Measurements from ENCODE around the gene NCK2. TPM values are rescaled to one million over a fixed set of nuclear protein-coding genes. Genes with fewer than 3 reads are reported as not detected.

Gene NCK2
- total RNA-seq, 1 experiment from 2014 or later, result 89.0 TPM

DNA sequence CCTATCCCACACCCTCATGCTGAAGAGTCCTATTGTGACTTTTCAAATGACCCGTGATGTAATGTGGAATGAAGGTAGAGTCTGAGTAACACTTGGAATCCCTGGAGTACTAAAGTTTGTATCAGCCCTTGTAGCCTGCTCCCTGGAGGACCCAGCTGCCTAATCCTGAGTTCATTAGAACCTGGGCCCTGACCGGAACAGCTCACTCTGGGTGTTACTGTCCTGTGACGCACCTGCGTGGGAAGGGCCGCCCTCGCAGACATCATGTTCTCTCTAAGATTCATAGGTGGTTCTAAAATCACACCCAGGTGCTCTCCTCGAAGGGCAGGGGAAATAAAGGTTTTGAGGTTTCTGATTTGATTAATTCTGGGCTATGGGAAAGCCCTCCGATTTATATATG lies 62.3 kb downstream of the NCK2 start:
- no peak for DNase-seq
- Mint-ChIP-seq H3K4me3 (ENCODE audit: unreplicated experiment) (no peak overlapping the region), H3K4me1 (ENCODE audit: low read depth, unreplicated experiment) (peaks cover 35% of the 10 kb centered on the region), H3K36me3 (ENCODE audit: insufficient read depth, unreplicated experiment) (peaks cover 56% of the 10 kb centered on the region), H3K27ac (ENCODE audit: unreplicated experiment) (no peak overlapping the region), H3K9me3 (ENCODE audit: unreplicated experiment) (no peaks in the 10 kb centered on the region), H3K27me3 (ENCODE audit: insufficient read depth, unreplicated experiment) (no peaks in the 10 kb centered on the region)
- TF ChIP-seq CTCF (IDR thresholded peaks at IDR 0.05; ENCODE audit: insufficient read depth in 1 of 2, low read depth in 1 of 2, low read length in 1 of 2, severe bottlenecking in 1 of 2, unreplicated experiment in 1 of 2), result no peak
- no TSS peak for BruUV-seq (replicated peaks)
- intact Hi-C loops (cut with micrococcal nuclease; ENCODE audit: unreplicated experiment), result no loop called here
- Histone ChIP-seq H3K27me3 (replicated peaks; ENCODE audit: control insufficient read depth, insufficient read depth, low read length) (no peaks in the 10 kb centered on the region), H3K4me1 (peaks cover 43% of the 10 kb centered on the region), H3K4me3 (ENCODE audit: low read depth, low read length) (no peak overlapping the region), H3K36me3 (ENCODE audit: control insufficient read depth, insufficient read depth, low read length) (no peaks in the 10 kb centered on the region), H3K9me3 (no peaks in the 10 kb centered on the region)
- CTCF ChIA-PET, result no interaction called here
- POLR2A ChIA-PET, result no interaction called here

DNA sequence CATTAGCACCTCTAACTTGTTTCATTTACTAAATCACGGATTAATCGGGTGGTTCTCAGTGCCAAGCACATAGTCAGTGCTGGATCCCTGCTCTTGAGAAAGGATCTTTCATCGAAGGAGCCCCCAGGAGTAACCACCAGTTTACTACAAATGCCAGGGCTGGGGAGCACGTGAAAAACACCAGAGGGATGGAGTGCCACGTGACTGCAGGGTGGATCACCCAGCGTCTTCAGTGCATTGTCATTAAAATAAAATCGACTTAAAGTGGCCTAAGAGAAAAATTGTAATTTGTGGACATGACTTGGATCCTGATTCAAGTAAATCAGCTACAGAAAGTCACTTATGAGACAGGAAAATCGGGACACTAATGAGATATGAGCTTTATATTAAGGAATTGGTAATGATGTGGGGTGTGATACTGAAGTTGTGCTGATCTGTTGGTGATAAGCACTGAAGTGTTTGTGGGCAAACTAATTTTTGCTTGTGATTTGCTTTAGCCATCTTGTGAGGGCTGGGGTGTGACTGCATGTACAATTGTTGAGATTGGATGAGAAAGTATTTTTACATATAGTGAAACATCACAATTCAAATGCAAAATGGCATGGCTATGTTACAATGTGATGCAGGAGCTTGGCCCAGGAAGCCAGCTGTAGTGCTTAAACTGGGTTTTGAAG lies 63.8 kb downstream of the NCK2 start:
- ChIA-PET POLR2A (no interaction called here), CTCF (no interaction called here)
- Histone ChIP-seq H3K36me3 (ENCODE audit: control insufficient read depth, insufficient read depth, low read length) (no peaks in the 10 kb centered on the region), H3K4me1 (peaks cover 53% of the 10 kb centered on the region), H3K4me3 (ENCODE audit: low read depth, low read length) (no peak overlapping the region), H3K27me3 (replicated peaks; ENCODE audit: control insufficient read depth, insufficient read depth, low read length) (no peaks in the 10 kb centered on the region), H3K9me3 (no peaks in the 10 kb centered on the region)
- peak overlapping the region; percentile 55 for H3K27ac Mint-ChIP-seq (ENCODE audit: unreplicated experiment)
- H3K4me3 Mint-ChIP-seq (ENCODE audit: unreplicated experiment), result no peak overlapping the region
- no peak for TF ChIP-seq CTCF (IDR thresholded peaks at IDR 0.05; ENCODE audit: insufficient read depth in 1 of 2, low read depth in 1 of 2, low read length in 1 of 2, severe bottlenecking in 1 of 2, unreplicated experiment in 1 of 2)
- no TSS peak for BruUV-seq (replicated peaks)
- H3K27me3 Mint-ChIP-seq (ENCODE audit: insufficient read depth, unreplicated experiment), result no peaks in the 10 kb centered on the region
- no peaks in the 10 kb centered on the region for H3K9me3 Mint-ChIP-seq (ENCODE audit: unreplicated experiment)
- H3K36me3 Mint-ChIP-seq (ENCODE audit: insufficient read depth, unreplicated experiment), result peaks cover 51% of the 10 kb centered on the region
- peaks cover 35% of the 10 kb centered on the region for H3K4me1 Mint-ChIP-seq (ENCODE audit: low read depth, unreplicated experiment)
- DNase-seq, result no peak
- intact Hi-C loops (cut with micrococcal nuclease; ENCODE audit: unreplicated experiment), result no loop called here

DNA sequence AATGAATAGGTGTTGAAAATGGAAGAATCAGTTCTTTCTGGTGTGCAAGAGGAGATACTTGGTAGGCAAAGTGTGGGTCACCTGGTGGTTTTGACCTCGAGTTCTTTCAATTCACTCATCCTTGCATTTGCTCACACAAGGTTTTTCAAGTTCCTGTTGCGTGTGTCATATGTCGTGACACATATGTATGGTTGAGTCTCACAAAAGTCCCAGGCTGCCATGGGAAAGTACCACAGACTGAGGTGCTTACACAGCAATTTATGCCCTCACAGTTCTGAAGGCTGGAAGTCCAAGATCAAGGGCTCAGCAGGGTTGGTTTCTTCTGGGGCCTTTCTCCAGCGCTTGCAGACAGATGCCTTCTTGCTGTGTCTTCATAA lies 64.4 kb downstream of the NCK2 start:
- no peak for DNase-seq
- H3K9me3 ChIP-seq, result no peaks in the 10 kb centered on the region
- Mint-ChIP-seq H3K4me1 (ENCODE audit: low read depth, unreplicated experiment) (peaks cover 35% of the 10 kb centered on the region), H3K27me3 (ENCODE audit: insufficient read depth, unreplicated experiment) (no peaks in the 10 kb centered on the region), H3K36me3 (ENCODE audit: insufficient read depth, unreplicated experiment) (peaks cover 51% of the 10 kb centered on the region), H3K27ac (ENCODE audit: unreplicated experiment) (peak overlapping the region; percentile 78), H3K9me3 (ENCODE audit: unreplicated experiment) (no peaks in the 10 kb centered on the region), H3K4me3 (ENCODE audit: unreplicated experiment) (no peak overlapping the region)
- no peak for TF ChIP-seq CTCF (IDR thresholded peaks at IDR 0.05; ENCODE audit: insufficient read depth in 1 of 2, low read depth in 1 of 2, low read length in 1 of 2, severe bottlenecking in 1 of 2, unreplicated experiment in 1 of 2)
- ChIA-PET POLR2A (no interaction called here), CTCF (no interaction called here)
- BruUV-seq (replicated peaks), result no TSS peak
- no peaks in the 10 kb centered on the region for H3K27me3 ChIP-seq (replicated peaks; ENCODE audit: control insufficient read depth, insufficient read depth, low read length)
- peaks cover 56% of the 10 kb centered on the region for H3K4me1 ChIP-seq
- H3K4me3 ChIP-seq (ENCODE audit: low read depth, low read length), result no peak overlapping the region
- intact Hi-C loops (cut with micrococcal nuclease; ENCODE audit: unreplicated experiment), result no loop called here
- H3K36me3 ChIP-seq (ENCODE audit: control insufficient read depth, insufficient read depth, low read length), result no peaks in the 10 kb centered on the region
